Activated T-helper 1 cell treated with anti-CD3 and anti-CD28 coated beads, Interleukin-12 subunit alpha, Interleukin-12 subunit beta, Interleukin-2, Interleukin-4 antibody, amounts not matched to agents 30 ng/mL and 10 ng/mL and 1 ng/mL, durations not matched to agents 14 hours and 24 hours and 36 hours (primary cell): ENCODE measurements around the gene TAF12. TPM values are rescaled to one million over a fixed set of nuclear protein-coding genes. Genes with fewer than 3 reads are reported as not detected.
A peak's percentile ranks its signal among the peaks of the same experiment; 100 is the strongest.
"Not testable (repeated sequence)": the region's sequence is repeated elsewhere in the genome, so short reads cannot be mapped to it uniquely, and the experiment has no call there.

Experiments
- DNase-seq: peaks from one replicate; pipeline ENCODE4 v3.0.0; 2021; ENCODE audit warnings: low spot score
- H3K27ac Mint-ChIP-seq: one replicate; pipeline ENCODE4 v1.8.0; 2021; ENCODE audit warnings: mild to moderate bottlenecking, mixed read lengths
- H3K27me3 Mint-ChIP-seq: one replicate; pipeline ENCODE4 v1.8.0; 2022; ENCODE audit warnings: mild to moderate bottlenecking, moderate library complexity, mixed read lengths; ENCODE audit not compliant: insufficient read depth
- H3K36me3 Mint-ChIP-seq: one replicate; pipeline ENCODE4 v1.8.0; 2021; ENCODE audit warnings: low read depth, mixed read lengths
- H3K4me1 Mint-ChIP-seq: one replicate; pipeline ENCODE4 v1.8.0; 2021; ENCODE audit warnings: low read depth, mixed read lengths
- H3K4me3 Mint-ChIP-seq: one replicate; pipeline ENCODE4 v1.8.0; 2021; ENCODE audit warnings: mild to moderate bottlenecking, moderate library complexity, mixed read lengths
- H3K9me3 Mint-ChIP-seq: one replicate; pipeline ENCODE4 v1.8.0; 2021; ENCODE audit warnings: mixed read lengths
- intact Hi-C: fragments of 100-400 bp; cut with micrococcal nuclease; formaldehyde crosslinking; loops from one replicate; pipeline ENCODE4 v1.15.1; 2024
- total RNA-seq: library from RNA; stranded (reverse); gene quantifications from 2 replicates; pipeline ENCODE4 v1.2.3, GENCODE V29; 2022

TAF12 gene
- total RNA-seq, 1 donor from 2014 or later, result 33.9 TPM

- no peak for DNase-seq
- H3K4me3 Mint-ChIP-seq, result no peak overlapping the region
- intact Hi-C loops, result no loop called here
- no peak overlapping the region for H3K27ac Mint-ChIP-seq
- peaks cover 3% of the 10 kb centered on the region for H3K36me3 Mint-ChIP-seq
- H3K9me3 Mint-ChIP-seq, result no peaks in the 10 kb centered on the region
- no peaks in the 10 kb centered on the region for H3K27me3 Mint-ChIP-seq
- H3K4me1 Mint-ChIP-seq, result peaks cover 9% of the 10 kb centered on the region
Measured at GRCh38 chr1:28631713-28632112, 11.2 kb downstream of the TAF12 start.

DNA sequence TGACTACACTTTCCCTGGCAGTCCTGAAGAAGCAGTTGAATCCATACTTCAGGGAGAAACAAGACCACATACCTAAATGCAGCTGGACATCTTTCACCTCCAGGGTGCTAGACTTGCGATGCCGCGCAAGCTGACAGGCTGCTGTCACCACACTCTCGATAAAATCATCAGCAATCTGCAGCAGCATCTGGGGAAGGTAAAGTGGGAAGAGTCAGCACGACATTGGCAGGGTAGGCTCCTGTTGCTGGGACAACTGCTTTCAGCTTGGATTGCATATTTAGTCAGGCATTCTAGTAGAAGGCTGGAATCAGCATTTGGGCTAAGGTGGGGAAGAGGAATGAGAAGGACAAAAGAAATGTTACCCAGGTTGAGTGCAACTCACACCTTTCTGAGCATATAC lies 29.7 kb downstream of the TAF12 start:
- intact Hi-C loops, result no loop called here
- Mint-ChIP-seq H3K4me3 (no peak overlapping the region), H3K4me1 (no peaks in the 10 kb centered on the region), H3K27me3 (no peaks in the 10 kb centered on the region), H3K36me3 (peaks cover 30% of the 10 kb centered on the region), H3K9me3 (no peaks in the 10 kb centered on the region), H3K27ac (no peak overlapping the region)
- DNase-seq, result no peak

GRCh38 chr1:28606771-28607170 lies 36.1 kb downstream of the TAF12 start:
- Mint-ChIP-seq H3K4me3 (no peak overlapping the region), H3K27me3 (no peaks in the 10 kb centered on the region), H3K27ac (no peak overlapping the region), H3K36me3 (peaks cover 24% of the 10 kb centered on the region), H3K4me1 (peaks cover 6% of the 10 kb centered on the region), H3K9me3 (no peaks in the 10 kb centered on the region)
- intact Hi-C loops, result no loop called here
- no peak for DNase-seq

DNA sequence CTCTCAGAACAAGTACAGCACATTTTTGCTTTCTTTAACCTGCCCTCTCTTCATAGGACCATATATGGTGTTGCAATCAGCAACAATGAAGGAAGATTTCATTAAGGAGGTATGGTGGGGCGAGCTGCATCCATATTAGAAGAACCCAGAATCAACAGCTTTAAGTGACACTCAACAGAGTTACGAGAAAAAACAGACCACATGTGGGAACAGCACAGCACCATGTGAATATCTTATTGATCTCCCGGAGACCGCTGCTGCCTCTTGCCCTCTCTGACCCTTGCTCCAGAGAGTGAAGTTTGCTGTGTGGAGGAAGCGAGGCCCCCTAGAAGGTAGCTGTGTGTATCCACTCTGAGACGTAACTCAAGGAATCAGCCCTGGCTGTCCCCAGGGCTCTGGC lies 37.9 kb downstream of the TAF12 start:
- no peaks in the 10 kb centered on the region for H3K9me3 Mint-ChIP-seq
- peaks cover 22% of the 10 kb centered on the region for H3K36me3 Mint-ChIP-seq
- intact Hi-C loops, result no loop called here
- H3K27ac Mint-ChIP-seq, result no peak overlapping the region
- no peak overlapping the region for H3K4me3 Mint-ChIP-seq
- H3K4me1 Mint-ChIP-seq, result peaks cover 10% of the 10 kb centered on the region
- DNase-seq, result no peak
- H3K27me3 Mint-ChIP-seq, result no peaks in the 10 kb centered on the region

- H3K4me1 Mint-ChIP-seq, result peaks cover 15% of the 10 kb centered on the region
- intact Hi-C loops, result no loop called here
- H3K9me3 Mint-ChIP-seq, result no peaks in the 10 kb centered on the region
- H3K27me3 Mint-ChIP-seq, result no peaks in the 10 kb centered on the region
- no peak for DNase-seq
- no peak overlapping the region for H3K27ac Mint-ChIP-seq
- peaks cover 20% of the 10 kb centered on the region for H3K36me3 Mint-ChIP-seq
- H3K4me3 Mint-ChIP-seq, result no peak overlapping the region
Measured at GRCh38 chr1:28604411-28604810, 38.5 kb downstream of the TAF12 start.

DNA sequence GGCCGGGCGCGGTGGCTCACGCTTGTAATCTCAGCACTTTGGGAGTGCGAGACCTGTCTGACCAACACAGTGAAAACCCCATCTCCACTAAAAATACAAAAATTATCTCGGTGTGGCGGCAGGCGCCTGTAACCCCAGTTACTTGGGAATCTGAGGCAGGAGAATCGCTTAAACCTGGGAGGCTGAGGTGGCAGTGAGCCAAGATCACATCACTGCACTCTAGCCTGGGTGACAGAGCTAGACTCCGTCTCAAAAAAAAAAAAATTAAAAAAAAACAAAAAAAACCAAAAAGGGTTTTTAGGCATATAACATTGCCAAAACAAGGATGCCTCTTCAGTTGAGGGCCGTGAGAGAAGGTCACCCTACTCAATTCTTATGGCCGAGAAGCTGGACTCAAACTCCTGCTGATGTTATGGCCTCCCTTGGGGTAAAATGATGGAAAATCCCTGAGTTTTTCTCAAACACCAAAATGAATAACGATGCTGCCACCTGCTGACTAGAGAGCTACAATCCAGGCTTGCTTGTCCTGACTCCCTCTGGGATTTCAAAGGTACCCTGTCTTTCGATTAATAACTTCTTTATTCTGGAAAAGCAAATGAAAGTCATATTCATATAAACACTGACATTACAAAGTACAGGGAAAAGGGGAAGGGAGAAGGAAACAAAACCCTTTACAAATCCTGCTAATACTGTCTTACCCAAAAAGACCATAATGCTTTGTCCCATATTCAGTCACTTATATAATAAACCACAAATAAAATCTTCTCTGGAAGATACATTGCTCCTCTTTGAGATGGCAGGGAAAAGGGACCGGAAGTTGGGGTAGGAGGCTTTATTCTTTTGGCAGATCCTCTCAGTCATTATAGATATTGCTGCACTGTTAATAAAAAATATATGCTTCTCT lies 40.1 kb downstream of the TAF12 start:
- DNase-seq, result no peak
- intact Hi-C loops, result loop anchor here (1.0 to 2.0 kb wide), 3 partner anchors 21 to 243 kb away; no protein-coding TSS in a partner anchor
- Mint-ChIP-seq H3K27ac (no peak overlapping the region), H3K9me3 (no peaks in the 10 kb centered on the region), H3K4me3 (no peak overlapping the region), H3K36me3 (peaks cover 21% of the 10 kb centered on the region), H3K27me3 (no peaks in the 10 kb centered on the region), H3K4me1 (peaks cover 23% of the 10 kb centered on the region)

- no peak overlapping the region for H3K4me3 Mint-ChIP-seq
- H3K27me3 Mint-ChIP-seq, result no peaks in the 10 kb centered on the region
- H3K9me3 Mint-ChIP-seq, result no peaks in the 10 kb centered on the region
- peaks cover 21% of the 10 kb centered on the region for H3K36me3 Mint-ChIP-seq
- no peak for DNase-seq
- intact Hi-C loops, result loop anchor here (1.0 to 2.0 kb wide), 2 partner anchors 83 to 242 kb away; no protein-coding TSS in a partner anchor
- peaks cover 23% of the 10 kb centered on the region for H3K4me1 Mint-ChIP-seq
- no peak overlapping the region for H3K27ac Mint-ChIP-seq
Measured at GRCh38 chr1:28601696-28602095, 41.2 kb downstream of the TAF12 start.

GRCh38 chr1:28596276-28596675 lies 46.6 kb downstream of the TAF12 start:
- H3K27ac Mint-ChIP-seq, H3K36me3 Mint-ChIP-seq, intact Hi-C loops, H3K4me3 Mint-ChIP-seq, H3K27me3 Mint-ChIP-seq, H3K9me3 Mint-ChIP-seq, DNase-seq: not testable (repeated sequence)
- H3K4me1 Mint-ChIP-seq, result peaks cover 13% of the 10 kb centered on the region

GRCh38 chr1:28595412-28596191 lies 47.3 kb downstream of the TAF12 start:
- H3K36me3 Mint-ChIP-seq, result peaks cover 5% of the 10 kb centered on the region
- no peak overlapping the region for H3K27ac Mint-ChIP-seq
- H3K9me3 Mint-ChIP-seq, result no peaks in the 10 kb centered on the region
- intact Hi-C loops, result no loop called here
- no peak overlapping the region for H3K4me3 Mint-ChIP-seq
- H3K4me1 Mint-ChIP-seq, result peaks cover 13% of the 10 kb centered on the region
- DNase-seq, result no peak
- peaks cover 7% of the 10 kb centered on the region for H3K27me3 Mint-ChIP-seq

DNA sequence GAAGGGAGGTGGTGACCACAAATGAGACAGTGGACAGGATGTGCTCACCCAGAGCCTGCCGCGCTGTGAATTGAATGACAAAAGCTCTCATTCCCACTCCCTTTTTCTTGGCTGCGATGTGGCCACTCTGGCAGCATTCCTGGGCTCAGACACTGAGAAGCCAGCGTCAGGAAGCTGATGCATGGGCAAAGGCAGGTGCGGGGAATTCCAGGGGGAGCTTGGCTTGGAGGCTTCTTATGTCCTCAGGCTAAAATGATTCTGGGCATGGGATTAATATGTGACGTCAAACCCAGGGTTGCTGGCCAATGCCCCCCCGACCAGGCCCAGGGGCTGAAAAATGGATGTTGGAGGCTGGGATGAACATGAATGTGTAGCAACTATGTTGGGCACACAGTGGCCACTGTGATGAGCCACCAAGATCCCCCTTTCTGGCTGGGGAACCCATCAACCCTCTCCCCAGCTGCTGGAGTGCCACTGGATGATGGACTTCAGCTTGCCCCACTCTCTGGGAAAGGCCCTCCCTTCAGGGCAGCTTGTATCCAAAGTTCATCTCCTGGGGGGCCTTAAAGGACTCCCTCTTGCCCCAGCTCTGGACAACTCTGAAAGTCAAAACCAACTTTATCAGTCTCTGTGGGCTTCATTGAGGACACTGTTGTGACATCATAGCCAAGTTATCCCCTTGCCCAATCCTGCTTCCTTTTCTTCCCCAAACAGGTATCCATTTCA lies 48.0 kb downstream of the TAF12 start:
- DNase-seq, H3K27me3 Mint-ChIP-seq, H3K4me3 Mint-ChIP-seq, intact Hi-C loops, H3K36me3 Mint-ChIP-seq, H3K9me3 Mint-ChIP-seq, H3K27ac Mint-ChIP-seq: not testable (repeated sequence)
- H3K4me1 Mint-ChIP-seq, result peaks cover 13% of the 10 kb centered on the region

- H3K4me3 Mint-ChIP-seq, H3K9me3 Mint-ChIP-seq, DNase-seq, intact Hi-C loops, H3K36me3 Mint-ChIP-seq, H3K27me3 Mint-ChIP-seq, H3K4me1 Mint-ChIP-seq, H3K27ac Mint-ChIP-seq: not testable (repeated sequence)
Measured at GRCh38 chr1:28593988-28594356, 48.9 kb downstream of the TAF12 start.

DNA sequence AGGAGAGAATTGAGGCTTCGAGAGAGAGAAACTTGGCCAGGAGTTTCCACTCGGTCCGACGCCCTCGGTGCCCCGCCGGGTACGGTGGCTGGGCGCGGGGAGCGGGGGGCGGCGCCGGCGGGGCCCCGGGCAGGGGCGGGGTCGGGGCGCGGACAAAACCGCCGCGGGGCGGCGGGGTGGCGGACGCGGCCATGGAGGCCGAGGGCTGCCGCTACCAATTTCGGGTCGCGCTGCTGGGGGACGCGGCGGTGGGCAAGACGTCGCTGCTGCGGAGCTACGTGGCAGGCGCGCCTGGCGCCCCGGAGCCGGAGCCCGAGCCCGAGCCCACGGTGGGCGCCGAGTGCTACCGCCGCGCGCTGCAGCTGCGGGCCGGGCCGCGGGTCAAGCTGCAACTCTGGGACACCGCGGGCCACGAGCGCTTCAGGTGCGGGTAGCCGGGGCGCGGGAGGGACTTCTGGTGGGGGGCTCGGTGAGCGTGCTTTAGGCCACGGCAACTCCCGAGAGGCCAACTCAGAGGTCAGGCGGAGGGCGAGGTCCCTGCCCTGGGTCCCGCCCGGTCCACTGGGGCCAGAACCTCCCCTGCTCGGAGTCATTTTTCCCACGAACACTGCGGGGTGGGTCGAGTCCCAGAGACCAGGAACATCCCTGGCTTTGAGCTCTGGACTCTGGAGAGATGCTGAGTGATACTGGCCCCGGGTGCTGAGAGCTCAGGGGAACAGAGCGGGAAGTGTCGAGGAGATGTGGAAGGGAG lies 50.4 kb downstream of the TAF12 start:
- Mint-ChIP-seq H3K27ac (no peak overlapping the region), H3K9me3 (no peaks in the 10 kb centered on the region), H3K36me3 (peaks cover 4% of the 10 kb centered on the region), H3K27me3 (peaks cover 7% of the 10 kb centered on the region), H3K4me1 (no peaks in the 10 kb centered on the region), H3K4me3 (peak overlapping the region; percentile 81)
- no peak for DNase-seq
- intact Hi-C loops, result no loop called here
